GM10248 (cell line): Measurements from ENCODE around the gene EFHC2.

Source experiments
- CTCF ChIA-PET: fragments of 300-600 bp; sonication (Branson Sonifier 250); formaldehyde crosslinking; extraction: SDS; loops from one replicate; lab custom pipeline; 2021; ENCODE audit warnings: antibody characterized with exemption; lab: Yijun Ruan, JAX
- POLR2A ChIA-PET: fragments of 350-650 bp; sonication (Branson Sonifier 250); formaldehyde crosslinking; extraction: SDS; loops from one replicate; lab custom pipeline; 2020; ENCODE audit warnings: antibody characterized with exemption; lab: Yijun Ruan, JAX
- DNase-seq: peaks from one replicate; pipeline ENCODE4 v3.0.0; 2012; ENCODE audit errors: extremely low spot score
- TF ChIP-seq, protein P1 (sequence below): IDR thresholded peaks from 2 replicates; pipeline ENCODE4 v1.5.1; 2012; ENCODE audit warnings: mild to moderate bottlenecking, low read depth; ENCODE audit errors: extremely low read depth, missing control alignments, control extremely low read depth

Gene EFHC2

DNA sequence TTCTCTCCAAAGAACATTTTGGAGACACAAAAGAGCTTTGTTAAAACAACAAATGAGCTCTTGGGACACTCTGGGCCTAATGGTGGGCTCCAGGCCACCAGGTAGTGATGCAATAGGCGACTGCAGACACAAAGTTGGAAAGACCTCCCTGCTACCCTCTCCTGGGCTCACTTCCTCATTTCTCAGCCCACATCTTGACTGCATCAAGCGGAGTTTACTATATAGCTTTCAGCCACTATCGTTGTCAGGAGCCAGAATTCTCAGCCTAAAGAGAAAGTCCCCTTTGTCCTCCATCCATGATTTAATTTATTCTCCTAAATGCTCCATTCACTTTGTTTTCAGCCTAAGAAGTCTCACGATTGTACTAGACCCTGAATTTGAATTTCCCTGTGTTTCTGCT is 114.9 kb downstream of the EFHC2 start:
- ChIA-PET CTCF (no interaction called here), POLR2A (no interaction called here)
- TF ChIP-seq, protein P1, sequence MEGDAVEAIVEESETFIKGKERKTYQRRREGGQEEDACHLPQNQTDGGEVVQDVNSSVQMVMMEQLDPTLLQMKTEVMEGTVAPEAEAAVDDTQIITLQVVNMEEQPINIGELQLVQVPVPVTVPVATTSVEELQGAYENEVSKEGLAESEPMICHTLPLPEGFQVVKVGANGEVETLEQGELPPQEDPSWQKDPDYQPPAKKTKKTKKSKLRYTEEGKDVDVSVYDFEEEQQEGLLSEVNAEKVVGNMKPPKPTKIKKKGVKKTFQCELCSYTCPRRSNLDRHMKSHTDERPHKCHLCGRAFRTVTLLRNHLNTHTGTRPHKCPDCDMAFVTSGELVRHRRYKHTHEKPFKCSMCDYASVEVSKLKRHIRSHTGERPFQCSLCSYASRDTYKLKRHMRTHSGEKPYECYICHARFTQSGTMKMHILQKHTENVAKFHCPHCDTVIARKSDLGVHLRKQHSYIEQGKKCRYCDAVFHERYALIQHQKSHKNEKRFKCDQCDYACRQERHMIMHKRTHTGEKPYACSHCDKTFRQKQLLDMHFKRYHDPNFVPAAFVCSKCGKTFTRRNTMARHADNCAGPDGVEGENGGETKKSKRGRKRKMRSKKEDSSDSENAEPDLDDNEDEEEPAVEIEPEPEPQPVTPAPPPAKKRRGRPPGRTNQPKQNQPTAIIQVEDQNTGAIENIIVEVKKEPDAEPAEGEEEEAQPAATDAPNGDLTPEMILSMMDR, result no peak
- DNase-seq, result peak; percentile 4

- TF ChIP-seq, protein P1, result no peak
- CTCF ChIA-PET, result no interaction called here
- no peak for DNase-seq
- POLR2A ChIA-PET, result no interaction called here
Observed at GRCh38 chrX:44227991-44228390, 115.5 kb downstream of the EFHC2 start.

GRCh38 chrX:44225667-44226066 is 117.8 kb downstream of the EFHC2 start:
- TF ChIP-seq, protein P1, result no peak
- ChIA-PET POLR2A (no interaction called here), CTCF (no interaction called here)
- no peak for DNase-seq

DNA sequence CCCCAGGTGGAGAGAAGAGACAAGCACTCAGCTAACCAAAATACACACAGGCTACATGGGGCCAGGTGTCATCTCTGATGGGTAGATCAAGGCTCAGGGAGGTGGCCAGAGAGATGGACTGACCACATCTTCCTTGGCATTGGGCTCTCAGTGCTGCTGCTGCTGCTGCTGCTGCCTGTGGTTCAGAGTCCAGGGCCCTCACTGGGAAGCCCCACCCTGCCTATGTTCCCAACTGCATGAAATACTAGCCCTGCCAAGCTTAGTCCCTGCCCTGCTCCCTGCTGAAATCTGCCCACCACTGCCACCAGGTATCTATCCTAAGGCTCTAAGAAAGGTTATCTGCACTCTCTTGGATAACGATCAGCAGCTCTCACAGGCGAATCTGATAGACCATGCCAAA is 118.7 kb downstream of the EFHC2 start:
- POLR2A ChIA-PET, result no interaction called here
- CTCF ChIA-PET, result no interaction called here
- TF ChIP-seq, protein P1, result no peak
- no peak for DNase-seq

DNA sequence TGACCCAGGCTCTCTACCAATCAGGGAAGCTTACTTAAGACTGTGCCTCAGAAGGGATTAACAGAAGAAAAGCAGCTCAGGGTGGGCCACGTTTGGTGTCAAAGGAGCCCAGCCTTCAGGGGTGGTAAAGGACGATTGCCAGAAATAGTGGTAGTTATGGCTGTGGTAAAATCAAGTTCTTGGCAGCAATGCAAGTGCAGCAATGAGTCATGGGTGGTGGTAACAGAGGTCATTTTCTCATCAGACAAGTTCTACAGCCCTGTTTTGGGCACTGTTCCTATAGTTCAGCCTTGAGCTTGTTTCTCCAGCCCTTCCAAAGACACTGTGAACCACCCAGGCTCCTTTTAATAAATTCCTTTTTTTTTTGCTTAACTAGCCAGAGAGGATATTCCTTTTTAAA is 120.3 kb downstream of the EFHC2 start:
- ChIA-PET POLR2A (no interaction called here), CTCF (interaction anchor here (0.8 to 1.0 kb wide), 2 partner anchors 15 to 265 kb away, joined by 3 read pairs; no protein-coding TSS in a partner anchor)
- TF ChIP-seq, protein P1, result no peak
- no peak for DNase-seq

GRCh38 chrX:44218465-44218864 is 125.0 kb downstream of the EFHC2 start:
- TF ChIP-seq, protein P1, result no peak
- CTCF ChIA-PET, result no interaction called here
- POLR2A ChIA-PET, result no interaction called here
- no peak for DNase-seq

DNA sequence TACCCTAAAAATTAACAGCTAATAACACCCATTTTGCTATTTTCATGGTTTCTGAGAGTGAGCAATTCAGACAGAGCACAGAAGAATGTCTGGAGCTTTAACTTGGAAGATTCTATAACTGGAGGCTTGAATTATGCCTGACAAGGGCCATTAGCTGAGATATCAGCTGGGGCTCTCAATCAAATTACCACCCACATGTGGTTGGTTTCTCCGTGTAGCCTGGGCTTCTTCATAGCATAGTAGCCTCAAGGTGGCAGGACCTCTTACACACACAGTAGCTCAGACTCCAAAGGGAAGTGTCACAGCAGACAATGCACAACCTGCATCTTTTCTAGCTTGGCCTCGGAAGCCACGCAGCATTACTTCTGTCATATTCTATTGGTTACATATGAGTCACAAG is 127.3 kb downstream of the EFHC2 start:
- ChIA-PET POLR2A (no interaction called here), CTCF (no interaction called here)
- TF ChIP-seq, protein P1, result no peak
- DNase-seq, result no peak
